HG03442 (cell line): ENCODE measurements around the gene FBLN2.

Source experiments
- ATAC-seq: cut with Tn5 transposase; IDR thresholded peaks from one replicate; pipeline ENCODE4 v1.9.1; 2021; ENCODE audit warnings: mild to moderate bottlenecking, moderate library complexity; ENCODE audit not compliant: unreplicated experiment

The FBLN2 gene

DNA sequence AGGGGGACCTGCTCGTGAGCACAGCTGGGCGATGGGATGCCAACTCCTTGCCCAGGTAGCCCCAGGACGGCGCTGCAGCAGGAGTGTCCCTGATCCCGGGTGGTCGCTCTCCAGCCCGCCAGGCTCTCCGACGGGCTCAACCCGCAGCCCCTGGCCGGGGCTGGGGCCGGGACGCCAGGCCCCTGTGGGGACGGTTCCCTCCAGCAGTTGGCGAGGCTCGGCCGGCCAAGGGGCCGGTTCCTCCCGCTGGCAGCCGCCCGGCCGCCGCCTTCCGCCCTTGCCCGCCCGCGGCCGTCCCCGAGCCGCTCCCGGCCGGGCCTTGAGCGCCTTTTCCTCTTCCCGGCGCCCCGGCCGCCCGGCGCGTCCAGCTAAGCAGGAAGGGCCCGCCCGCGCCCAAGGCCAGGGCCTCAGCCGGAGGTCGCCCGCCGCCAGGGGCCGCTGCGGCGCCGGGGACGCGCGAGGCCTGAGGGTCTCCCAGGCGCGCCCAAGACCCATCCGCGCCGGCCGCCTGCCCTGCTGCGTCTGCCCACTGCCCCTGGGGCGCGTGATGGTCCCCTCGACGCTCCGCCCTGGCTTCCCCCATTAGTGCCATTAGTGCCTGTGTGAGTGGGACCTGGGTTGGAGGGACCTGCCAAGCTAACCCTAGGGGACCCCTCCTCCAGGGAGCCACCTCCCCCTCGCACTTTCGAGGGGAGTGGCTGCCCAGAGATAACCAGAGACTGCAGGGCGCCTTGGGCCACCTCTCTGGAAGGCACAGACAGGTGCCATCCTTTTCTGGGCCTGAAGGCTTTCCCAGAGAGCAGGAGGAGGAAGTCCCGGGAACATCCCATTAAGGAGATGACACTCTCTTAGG lies 106.4 kb downstream of the FBLN2 start:
- ATAC-seq = no peak

DNA sequence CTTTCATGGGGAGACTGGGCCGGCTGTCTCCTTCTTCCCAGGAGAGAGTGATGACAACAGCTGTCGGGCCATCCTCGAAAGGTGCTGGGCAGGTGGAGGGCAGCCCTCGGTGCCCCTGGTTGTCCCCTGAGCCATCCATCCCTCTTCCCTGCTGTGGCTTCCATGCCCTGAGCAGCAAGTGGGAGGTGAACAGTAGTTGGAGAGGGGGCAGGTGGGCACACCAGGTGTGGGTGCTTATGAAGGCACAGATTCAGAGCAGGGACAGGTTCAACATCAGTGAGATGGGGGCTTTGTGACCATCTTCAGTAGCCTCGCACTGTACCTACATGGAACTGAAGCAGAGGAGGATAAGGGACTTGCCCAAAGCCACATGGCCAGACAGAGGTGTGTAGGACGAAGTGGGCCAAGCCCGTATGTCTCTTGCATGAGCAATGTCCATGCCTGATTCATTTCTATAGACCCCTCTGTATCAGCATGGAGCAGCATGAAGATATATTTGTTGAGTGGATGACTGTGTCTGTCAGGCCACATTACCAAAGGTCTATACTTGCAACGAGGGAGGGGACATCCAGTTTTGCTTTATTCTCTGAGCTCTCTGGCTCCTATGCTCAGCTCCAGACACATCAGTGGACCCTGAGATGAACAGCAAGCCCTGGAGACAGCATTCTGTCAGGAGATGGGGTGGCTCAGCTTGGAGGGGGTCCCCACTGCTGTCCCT lies 107.8 kb downstream of the FBLN2 start:
- no peak for ATAC-seq

GRCh38 chr3:13657660-13658435 lies 108.9 kb downstream of the FBLN2 start:
- peak; percentile 79 for ATAC-seq

- ATAC-seq = no peak
Measured at GRCh38 chr3:13658681-13659080, 109.8 kb downstream of the FBLN2 start.

GRCh38 chr3:13659221-13659969 lies 110.5 kb downstream of the FBLN2 start:
- ATAC-seq = no peak

DNA sequence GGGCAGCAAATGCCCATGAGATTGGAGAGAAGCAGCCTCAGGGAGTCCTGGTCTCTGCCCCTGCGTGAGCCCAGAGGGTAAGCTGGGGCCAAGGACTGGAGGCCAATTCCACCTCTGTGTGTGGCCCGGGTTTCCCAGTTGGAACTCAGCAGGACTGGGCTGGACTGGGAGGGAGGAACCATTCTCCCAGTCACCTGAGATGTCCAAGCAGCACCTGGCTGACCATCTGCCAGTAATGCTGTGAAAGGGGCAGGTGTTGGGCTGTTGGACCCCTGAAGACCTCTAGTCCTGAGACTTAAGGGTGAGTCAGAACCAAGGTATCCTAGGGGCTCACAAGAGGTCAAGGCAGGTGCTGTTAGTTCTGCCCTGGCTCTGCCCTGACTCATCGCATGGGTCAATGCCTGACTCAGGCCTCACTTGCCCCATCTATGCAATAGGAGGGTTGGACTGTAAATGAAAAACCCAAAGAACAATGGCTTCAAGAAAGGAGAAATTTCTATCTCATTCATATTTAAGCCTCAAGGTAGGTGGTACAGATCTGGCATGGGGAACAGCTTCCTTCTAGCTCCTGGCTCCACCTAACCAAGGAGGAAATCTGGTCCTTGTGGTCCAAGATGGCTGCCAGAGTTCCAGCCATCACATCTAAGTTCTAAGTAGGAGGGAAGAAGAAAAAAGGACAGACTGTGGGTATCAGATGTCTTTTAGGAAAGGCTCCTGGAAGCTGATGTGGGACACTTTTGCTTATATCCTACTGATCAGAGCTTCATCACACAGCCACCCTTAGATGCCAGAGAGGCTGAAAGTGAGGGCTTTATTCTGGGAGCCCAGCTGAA lies 111.3 kb downstream of the FBLN2 start:
- no peak for ATAC-seq

DNA sequence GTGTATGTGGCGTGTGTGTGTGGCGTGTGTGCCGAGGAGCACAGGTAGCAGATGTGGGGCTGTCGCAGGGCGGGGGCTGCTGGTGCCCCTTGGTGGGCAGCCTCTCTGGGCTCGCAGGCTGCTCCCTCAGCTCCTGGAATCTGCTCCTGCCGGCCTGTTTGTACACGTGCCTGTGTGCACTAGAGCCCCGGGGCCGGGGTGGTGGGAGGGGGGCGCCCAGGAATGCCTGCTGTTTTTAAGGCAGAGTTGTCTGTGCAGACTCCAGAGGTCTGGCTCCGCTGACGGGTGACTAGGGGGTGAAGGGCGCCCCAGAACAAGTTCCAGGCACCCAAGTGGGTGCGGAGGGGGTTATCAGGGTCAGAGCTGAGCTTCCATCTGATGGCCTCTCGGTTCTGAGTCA lies 112.2 kb downstream of the FBLN2 start:
- ATAC-seq = no peak

- no peak for ATAC-seq
Measured at GRCh38 chr3:13662238-13662847, 113.4 kb downstream of the FBLN2 start.

DNA sequence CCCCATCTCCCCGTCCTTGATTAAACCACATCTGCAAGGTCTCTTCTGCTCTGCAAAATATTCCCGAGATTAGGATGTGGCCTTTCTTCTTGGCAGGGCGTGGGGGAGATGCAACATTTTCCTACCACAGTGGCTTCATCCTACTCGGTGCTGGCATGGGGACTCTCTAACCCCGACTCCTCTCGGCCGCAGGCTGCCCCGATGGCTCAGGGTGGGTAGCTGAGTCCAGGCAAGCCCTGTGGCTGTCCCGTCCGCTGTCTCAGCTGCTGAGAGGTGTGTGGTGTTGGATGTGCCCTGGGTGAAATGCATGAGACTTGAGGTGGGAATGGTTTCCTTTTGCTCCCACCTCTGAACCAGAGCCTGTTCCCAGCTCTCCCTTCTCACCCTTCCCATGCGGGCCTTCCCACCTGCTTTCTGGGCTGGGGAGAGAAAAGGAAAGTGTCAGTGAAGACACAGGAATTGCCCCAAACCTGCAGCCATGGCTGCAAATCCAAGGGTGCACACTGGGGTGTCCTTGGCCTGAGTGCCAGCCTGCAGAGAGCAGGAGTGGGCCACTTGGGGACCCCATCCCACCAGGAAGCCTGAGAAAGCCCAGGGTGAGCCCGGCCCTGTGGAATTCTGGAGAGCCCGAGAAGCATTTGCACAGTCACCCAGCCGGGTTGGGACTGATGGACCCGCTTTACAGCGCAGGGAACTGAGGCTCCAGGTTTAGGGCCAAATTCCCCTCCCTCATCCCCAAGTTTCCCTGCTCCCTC lies 115.0 kb downstream of the FBLN2 start:
- ATAC-seq = no peak

DNA sequence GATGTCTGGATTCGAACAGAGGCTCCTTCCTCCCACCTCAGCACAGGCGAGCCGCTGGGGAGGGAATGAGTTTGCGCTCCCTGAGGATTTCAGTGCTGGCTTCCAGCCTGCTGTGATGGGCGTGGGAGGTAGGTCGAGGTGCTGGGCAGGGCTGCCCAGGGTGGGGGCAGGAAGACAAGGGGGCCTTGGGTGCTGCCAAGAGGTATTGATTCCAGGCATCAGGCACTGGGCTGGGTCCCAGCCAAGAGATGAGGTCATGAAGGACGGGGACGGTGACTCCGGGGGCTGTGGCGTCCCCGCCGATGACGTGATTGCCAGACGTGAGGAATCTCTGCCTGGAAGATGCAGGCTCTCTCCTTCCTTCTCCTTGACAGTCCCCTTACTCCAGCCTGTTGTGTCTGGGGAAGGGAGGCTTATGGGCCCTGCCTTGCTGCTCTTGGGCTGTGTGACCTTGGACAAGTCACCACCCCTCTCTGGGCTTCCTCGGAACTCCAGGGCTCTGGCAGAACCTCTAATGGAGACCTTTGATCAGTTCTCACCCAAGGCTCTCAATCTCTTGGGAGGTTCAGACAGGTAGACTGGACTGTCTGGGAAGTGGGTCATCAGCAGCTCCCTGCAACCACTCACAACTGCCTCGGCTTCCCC lies 116.8 kb downstream of the FBLN2 start:
- ATAC-seq = no peak

DNA sequence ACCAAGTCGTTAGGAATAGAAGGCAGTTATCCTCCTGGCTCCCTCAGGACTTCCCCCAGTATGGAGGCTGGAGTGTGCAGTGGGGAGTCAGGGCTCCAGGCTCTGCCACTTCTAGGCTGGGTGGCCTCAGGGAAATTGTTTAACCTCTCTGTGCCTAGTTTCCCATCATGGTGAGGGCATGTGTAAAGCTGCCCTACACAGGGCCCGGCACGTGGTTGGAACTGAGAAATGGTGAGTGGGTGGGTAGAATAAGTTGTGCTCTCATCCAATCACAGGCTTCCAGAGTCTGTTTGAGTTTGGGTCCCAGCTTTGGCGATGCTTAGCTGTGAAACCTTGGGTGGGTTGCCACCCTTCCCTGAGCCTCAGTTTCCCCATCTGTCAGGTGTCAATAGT lies 117.3 kb downstream of the FBLN2 start:
- no peak for ATAC-seq

DNA sequence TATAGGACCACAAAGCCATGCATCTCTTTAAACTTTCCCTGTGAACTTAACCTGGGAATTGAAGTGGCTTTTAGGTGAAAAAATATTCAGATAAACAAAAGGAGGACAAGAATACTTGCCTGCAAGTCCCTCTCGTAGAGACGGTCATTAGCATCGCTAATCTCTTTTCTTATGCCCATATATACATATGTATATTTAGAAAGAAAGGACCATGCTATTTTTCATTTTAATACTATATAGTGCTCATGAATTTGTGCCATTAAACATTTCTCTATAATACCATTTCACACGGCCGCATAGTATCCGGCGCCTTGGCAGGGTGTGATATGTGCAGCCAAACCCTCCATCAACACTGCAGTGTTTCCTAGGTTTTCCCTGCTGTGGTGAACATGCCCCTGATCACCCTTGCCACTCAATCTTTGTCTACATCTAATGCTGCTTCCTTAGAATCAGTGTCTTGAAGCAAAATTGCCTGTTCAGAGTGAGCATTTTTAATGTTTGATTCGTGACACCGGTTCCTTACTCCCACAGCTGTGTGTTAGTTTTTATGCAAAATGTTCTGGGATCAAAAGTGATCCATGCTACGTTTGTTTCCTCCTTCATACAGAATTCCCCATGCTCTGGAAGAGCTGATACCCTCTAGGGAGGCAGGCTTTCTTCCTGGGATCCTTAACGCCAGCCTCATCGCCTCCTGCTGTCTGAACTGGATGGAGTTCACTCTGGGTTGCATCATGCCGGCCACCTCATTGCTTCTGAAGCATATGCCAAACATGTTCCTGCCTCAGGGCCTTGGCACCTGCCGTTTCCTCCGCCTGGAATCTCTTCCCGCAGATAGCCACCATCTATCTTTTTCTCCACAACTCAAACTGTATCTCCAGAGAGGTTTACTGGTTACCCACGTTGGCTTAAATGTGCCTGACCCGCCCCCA lies 118.1 kb downstream of the FBLN2 start:
- no peak for ATAC-seq

- ATAC-seq = no peak
Measured at GRCh38 chr3:13668136-13668535, 119.2 kb downstream of the FBLN2 start.

DNA sequence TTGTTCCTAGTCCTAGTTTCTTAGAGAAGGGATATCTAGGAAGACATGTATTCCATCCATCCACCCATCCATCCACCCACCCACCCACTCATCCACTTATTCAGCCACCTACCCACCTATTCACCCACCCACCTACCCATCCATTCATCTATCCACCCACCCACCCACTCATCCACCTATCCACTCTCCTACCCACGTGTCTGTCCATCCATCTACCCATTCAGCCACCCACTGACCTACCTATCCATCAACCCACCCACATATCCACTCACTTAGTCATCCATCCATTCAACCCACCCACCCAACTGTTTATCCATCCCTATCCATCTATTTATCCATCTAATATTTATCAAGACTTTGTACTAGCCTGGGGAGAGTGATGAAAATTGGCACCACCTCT lies 120.5 kb downstream of the FBLN2 start:
- ATAC-seq = no peak

DNA sequence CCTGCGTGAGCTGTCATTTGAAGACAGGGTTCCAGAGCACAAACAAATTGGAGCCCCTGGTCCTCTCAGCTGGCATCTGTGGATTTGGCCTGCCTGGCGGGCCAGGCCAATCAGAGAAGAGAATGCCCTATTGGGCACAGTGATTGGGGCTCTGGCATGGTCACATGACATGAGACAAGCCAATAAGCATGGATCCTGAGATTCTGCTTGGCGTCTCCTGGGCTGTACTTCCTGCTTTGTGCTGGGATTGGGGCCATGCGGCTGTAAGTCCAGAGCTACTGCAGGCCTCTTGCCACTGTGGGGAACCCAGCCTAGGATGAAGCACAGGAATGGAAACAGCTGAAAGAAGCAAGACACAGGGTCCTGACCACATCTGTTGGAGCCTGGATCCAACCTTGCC lies 121.4 kb downstream of the FBLN2 start:
- ATAC-seq = no peak

- no peak for ATAC-seq
Measured at GRCh38 chr3:13671482-13672233, 122.7 kb downstream of the FBLN2 start.

- ATAC-seq = no peak
Measured at GRCh38 chr3:13673207-13673606, 124.3 kb downstream of the FBLN2 start.
